GM19328 (cell line): ENCODE data around the gene FAN1.

Experiments
- ATAC-seq: cut with Tn5 transposase; IDR thresholded peaks from one replicate; pipeline ENCODE4 v1.9.1; 2021; ENCODE audit warnings: mild to moderate bottlenecking, moderate library complexity; ENCODE audit not compliant: unreplicated experiment

FAN1 gene

DNA sequence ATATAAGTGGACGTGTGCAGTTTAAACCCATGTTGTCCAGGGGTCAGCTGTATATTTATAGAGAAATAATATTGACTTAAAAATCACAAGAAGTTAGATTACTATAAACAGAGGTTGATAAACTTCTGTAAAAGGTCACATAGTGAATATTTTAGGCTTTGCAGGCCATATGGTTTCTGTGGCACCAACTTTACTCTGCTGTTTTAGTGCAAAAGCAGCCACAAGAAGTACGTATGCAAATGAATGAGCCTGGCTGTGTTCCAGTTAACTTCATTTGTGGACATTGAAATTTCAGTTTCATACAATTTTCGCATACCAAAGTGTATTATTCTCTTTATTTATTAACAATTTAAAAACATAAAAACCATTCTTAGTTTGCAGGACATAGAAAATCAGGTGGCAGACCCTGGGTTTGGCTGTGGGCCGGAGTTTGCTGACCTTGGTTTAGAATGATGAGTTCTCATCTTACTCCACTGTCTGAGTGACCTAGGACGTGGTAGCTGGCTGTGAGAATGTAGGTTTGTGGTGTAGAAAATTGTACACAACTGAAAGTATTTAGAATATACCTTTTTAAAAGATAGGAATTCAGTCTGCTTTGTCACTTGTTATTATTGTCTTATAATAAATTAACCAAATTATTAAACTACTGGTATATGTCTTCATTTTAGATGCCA is 16.3 kb downstream of the FAN1 start:
- ATAC-seq: no peak

- no peak for ATAC-seq
Measured at GRCh38 chr15:30921106-30921505, 17.4 kb downstream of the FAN1 start.

GRCh38 chr15:30921781-30922479 is 18.2 kb downstream of the FAN1 start:
- ATAC-seq: no peak

DNA sequence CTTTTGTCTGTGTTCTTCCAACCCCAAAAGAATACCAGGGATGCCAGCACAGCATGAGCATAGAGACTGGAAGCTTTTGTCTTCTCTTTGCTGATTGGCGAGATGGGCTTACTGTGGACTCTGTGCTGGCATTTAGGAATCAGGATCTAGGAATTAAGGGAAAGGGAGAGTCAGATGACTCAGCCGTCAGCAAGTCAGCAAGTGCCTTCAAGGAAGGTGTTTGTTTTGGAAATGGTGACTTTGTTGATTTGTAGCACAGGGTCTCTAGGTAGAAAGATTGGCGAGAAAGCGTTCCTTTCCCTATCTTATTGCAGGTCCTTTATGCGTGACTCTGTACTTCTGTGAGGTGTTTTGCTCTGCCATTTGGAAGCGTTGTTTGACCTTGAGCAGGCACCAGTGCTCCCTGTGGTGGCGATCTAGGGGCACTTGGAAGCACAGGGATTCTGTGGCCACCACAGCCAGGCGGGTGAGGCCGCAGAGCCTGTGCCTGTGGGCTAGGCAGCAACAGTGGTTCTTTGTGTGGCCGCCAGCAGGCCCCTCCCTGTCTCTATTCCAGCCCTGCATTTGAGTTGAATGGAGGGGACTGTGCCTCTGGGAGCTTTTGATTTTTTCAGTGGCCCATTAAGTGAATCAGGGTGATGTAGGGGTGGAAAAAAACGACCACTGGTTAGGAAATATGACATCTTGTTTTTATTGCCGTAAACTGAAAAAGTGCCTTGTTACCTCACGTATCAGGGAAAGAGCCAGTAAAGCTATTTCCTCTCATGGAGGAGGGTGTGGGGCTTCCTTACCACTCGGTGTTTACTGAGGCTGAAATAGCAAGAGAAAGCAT is 19.0 kb downstream of the FAN1 start:
- no peak for ATAC-seq

DNA sequence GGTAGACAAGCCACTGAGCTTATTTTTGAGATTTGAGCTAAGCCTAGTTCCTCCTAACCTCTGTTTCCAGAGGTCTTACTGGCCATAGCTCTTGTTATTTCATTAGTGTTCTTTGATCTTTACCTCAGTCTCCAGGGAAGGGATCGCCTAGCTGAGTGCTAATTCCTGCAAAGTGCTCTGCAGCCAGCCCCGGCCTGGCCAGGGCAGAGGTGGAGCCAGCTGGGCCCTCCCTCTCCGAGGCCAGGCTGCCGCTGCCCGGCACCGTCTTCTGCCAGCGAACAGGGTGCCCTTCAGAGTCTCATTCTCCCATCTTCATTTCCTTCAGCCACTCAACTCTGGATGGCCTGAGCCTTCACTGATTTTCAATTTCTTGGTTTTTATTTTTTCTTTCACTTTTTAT is 19.7 kb downstream of the FAN1 start:
- no peak for ATAC-seq

DNA sequence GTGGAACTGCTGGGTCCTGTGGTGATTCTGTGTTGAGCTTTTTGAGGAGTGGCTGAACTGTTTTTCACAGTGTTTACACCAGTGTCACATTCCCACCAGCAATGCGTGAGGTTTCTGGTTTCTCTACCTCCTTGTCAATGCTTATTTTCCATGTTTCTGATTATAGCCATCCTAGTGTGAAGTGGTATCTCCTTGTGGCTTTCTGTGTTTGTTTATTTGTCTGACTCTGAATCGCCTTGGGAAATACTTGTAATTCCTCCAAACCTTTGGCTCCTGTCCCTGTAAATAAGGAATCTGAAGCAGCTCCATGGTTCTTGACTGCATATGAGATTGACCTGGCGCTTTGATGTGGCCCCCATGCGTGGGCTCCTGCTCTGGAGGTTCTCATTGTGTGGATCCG is 20.6 kb downstream of the FAN1 start:
- no peak for ATAC-seq

GRCh38 chr15:30925686-30926085 is 22.0 kb downstream of the FAN1 start:
- ATAC-seq: no peak

DNA sequence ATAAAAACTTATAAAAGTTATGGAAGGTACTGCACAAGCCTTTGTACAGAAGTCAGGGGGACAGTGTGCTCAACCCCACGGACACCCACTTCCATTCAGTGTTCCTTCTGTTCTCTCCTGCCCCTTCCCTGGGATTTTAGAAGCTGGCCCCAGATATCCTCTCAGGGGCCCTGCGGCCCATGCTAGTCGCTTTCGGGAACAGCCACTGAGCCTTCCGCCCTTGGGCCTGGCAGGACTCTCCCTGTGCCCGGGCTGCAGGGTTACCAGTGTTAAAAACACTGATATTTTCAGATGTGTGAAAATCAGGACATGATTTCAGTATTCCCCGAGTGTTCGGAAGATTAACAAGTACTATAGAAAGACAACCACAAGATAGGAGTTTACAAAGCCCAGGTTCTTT is 22.4 kb downstream of the FAN1 start:
- no peak for ATAC-seq

GRCh38 chr15:30927148-30927761 is 23.5 kb downstream of the FAN1 start:
- no peak for ATAC-seq

DNA sequence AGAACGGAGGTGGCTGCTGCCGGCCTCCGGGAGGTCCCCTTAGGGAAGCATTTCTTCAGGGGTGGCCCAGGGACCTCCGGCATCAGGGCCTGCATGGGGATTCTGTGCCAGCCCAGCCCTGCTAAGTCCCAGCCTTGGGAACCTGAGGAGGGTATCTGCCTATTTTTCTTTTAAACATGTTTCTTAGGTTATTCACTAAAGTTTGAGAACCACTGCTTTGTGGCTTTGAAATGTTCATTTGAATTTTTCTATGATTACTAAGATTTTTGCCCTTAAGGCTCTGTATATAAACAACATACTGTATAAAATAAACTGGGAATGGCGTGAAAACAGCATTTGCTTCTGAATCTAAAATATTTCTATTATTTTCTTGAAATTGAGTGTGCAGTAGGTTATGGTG is 24.4 kb downstream of the FAN1 start:
- no peak for ATAC-seq

DNA sequence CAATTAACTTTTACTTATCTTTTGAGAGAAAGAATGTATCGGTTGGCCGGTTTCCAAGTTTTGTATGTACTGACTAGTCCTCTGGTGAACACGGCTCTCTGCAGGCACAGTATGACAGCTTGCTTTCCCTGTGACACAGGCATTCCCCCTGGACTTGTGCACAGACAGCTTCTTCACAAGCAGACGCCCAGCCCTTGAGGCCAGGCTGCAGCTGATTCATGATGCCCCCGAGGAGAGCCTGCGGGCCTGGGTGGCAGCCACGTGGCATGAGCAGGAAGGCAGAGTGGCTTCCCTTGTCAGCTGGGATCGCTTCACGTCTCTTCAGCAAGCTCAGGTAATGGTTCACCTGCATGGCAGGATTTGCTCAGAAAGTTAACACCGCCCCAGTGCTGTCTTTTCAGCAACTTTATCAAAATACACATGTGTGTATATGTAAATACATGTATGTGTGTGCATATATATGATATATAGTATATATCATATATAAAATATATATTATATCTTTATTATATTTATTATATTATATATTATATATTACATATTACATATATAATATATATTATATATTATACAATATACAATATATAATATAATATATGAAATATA is 25.5 kb downstream of the FAN1 start:
- no peak for ATAC-seq

DNA sequence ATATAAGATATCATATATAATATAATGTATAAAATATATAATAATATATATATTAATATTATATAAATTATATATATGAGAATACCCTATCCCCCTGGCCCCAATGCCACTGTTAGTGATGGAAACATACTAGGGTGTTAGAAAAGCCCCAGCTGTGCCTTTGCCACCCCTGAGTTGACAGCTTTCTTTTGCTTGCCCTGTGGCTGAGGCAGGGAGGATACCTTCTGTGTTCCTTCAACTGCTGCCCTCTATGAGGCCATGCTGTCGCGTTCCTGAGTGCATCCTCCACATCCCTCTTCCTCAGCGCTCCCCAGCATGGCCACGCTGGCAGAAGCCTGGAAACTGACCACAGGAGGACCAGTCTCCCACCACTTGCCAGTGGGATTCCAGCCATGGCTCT is 26.3 kb downstream of the FAN1 start:
- ATAC-seq: no peak

DNA sequence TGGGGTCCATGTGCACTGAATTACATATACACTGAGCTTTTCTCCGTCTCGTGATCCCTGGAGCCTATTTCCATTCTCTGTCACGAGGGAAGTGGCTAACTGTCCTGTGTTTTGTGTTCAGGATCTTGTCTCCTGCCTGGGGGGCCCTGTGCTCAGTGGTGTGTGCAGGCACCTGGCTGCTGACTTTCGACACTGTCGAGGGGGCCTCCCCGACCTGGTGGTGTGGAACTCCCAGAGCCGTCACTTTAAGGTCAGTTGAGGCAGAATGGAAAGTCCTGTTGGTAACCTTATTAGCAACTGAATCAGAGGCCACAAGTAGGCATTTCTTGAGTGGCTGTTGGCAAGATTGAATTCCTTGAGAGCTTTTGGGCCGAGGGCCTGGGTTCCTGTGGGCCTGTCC is 26.7 kb downstream of the FAN1 start:
- ATAC-seq: no peak

GRCh38 chr15:30933293-30933692 is 29.6 kb downstream of the FAN1 start:
- no peak for ATAC-seq

DNA sequence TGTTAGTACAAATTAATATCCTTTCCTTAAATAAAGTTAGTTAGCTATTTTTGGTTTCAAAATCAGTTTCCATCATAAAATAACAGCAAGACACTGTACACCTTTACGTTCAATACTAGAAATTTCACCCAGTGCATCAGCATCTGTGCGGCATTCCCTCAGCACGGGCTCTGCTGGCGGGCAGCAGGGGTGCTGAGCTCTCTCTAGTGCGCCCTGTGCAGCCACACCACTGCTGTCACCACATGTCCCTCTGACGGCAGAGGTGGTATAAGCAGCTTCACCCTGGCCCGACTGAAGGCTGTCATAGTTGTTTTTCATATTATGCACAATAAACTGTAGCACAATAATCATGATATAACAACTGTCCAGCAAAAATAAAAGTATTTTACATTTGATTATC is 35.4 kb downstream of the FAN1 start:
- no peak for ATAC-seq

GRCh38 chr15:30940359-30940758 is 36.6 kb downstream of the FAN1 start:
- ATAC-seq: no peak

GRCh38 chr15:30941520-30941919 is 37.8 kb downstream of the FAN1 start:
- no peak for ATAC-seq

DNA sequence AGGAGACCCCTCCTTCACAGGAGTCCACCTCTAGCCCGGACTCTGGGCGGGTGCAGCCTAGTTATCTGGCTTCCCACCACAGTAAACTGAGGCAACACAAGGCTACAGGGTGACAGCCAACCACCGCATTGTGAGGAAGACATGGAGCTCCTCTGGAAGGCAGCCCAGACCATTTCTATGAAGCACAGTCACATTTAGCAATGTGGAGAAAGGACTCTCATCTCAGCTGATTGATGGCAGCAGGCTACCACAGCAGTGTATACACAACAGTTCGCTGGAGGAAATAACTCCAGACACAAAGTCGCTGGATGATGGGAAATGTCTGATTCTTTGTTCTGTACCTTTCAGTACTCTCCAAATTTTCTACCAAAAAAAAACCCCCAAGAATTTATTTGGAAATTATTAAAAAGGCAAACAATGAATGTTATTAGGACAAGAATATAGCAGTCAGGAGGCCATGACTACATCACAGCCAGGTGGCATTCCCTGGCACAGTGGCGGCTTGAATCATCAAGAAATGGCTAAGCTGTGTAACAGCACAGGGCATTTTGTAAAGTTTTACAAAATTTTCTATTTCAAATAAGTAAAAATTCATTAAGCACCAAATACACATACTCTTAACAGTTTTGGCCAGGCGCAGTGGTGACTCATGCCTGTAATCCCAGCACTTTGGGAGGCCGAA is 40.1 kb downstream of the FAN1 start:
- no peak for ATAC-seq

DNA sequence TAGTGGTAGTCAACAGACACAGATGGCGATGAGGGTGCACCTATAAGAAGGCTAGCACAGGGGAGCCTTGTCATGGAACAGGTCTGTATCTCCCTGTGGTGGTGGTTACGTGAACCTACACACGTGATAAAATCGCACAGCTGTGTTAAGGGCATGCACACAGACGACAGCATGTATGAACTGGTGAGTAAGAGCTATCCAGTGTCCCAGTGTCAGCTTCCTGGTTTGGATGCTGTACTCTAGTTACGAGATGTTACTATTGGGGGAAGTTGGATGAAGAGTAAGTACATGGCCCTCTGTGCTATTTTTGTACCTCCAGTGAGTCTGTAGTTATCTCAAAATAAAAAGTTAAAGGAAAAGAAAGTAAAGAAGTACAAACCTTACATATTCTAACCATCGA is 49.5 kb downstream of the FAN1 start:
- no peak for ATAC-seq

- ATAC-seq: no peak
Measured at GRCh38 chr15:30953731-30954378, 50.1 kb downstream of the FAN1 start.
